ENCODE data around the gene PDK4. TPM values are rescaled to one million over a fixed set of nuclear protein-coding genes. Genes with fewer than 3 reads are reported as not detected.

PDK4 gene
- total and polyA plus RNA-seq, 8 donors: 20.0 to 56.6 (median 32.1) TPM

GRCh38 chr7:95545007-95545615 is 51.2 kb downstream of the PDK4 start:
- Histone ChIP-seq H3K27ac (peak overlapping the region; percentile 63 to 71), H3K4me1 (peaks cover 16 to 54% of the 10 kb centered on the region in 2 donors), H3K9me3 (no peaks in the 10 kb centered on the region), H3K4me3 (peak overlapping the region in 1 of 2 donors; percentile 16), H3K36me3 (no peaks in the 10 kb centered on the region), H3K27me3 (no peaks in the 10 kb centered on the region)
- intact Hi-C loops (cut with DNase I): no loop called here
- DNase-seq: peak in 3 of 4 donors; percentile 33 to 66 (median 36)
- peak; percentile 64 to 68 for TF ChIP-seq CTCF (IDR thresholded peaks at IDR 0.05)
- ATAC-seq: peak; percentile 90

- intact Hi-C loops (cut with DNase I): loop anchor here in 1 of 2 donors (5.0 kb wide), 1 partner anchor 143 kb away; no protein-coding TSS in a partner anchor
- DNase-seq (no peak), ATAC-seq (no peak)
- Histone ChIP-seq H3K36me3 (no peaks in the 10 kb centered on the region), H3K27me3 (no peaks in the 10 kb centered on the region), H3K4me3 (no peak overlapping the region), H3K9me3 (no peaks in the 10 kb centered on the region), H3K4me1 (peaks cover 9 to 45% of the 10 kb centered on the region in 2 donors), H3K27ac (no peak overlapping the region)
- TF ChIP-seq CTCF (IDR thresholded peaks at IDR 0.05): no peak
These were observed 52.1 kb downstream of the PDK4 start for GRCh38 chr7:95544171-95544570.

GRCh38 chr7:95543312-95543711 is 53.0 kb downstream of the PDK4 start:
- Histone ChIP-seq H3K36me3 (no peaks in the 10 kb centered on the region), H3K27ac (no peak overlapping the region), H3K27me3 (no peaks in the 10 kb centered on the region), H3K9me3 (no peaks in the 10 kb centered on the region), H3K4me3 (no peak overlapping the region), H3K4me1 (peaks cover 9 to 36% of the 10 kb centered on the region in 2 donors)
- no peak for TF ChIP-seq CTCF (IDR thresholded peaks at IDR 0.05)
- DNase-seq (peak in 1 of 4 donors; percentile 27), ATAC-seq (no peak)
- intact Hi-C loops (cut with DNase I): loop anchor here in 1 of 2 donors (5.0 kb wide), 1 partner anchor 144 kb away; no protein-coding TSS in a partner anchor

- no peak for TF ChIP-seq CTCF (IDR thresholded peaks at IDR 0.05)
- Histone ChIP-seq H3K36me3 (no peaks in the 10 kb centered on the region), H3K4me3 (no peak overlapping the region), H3K27ac (no peak overlapping the region), H3K27me3 (no peaks in the 10 kb centered on the region), H3K9me3 (no peaks in the 10 kb centered on the region), H3K4me1 (peaks cover 0 to 8% of the 10 kb centered on the region in 2 donors)
- intact Hi-C loops (cut with DNase I): loop anchor here in 1 of 2 donors (5.0 kb wide), 1 partner anchor 147 kb away; no protein-coding TSS in a partner anchor
- DNase-seq: no peak
- no peak for ATAC-seq
These were observed 56.0 kb downstream of the PDK4 start for GRCh38 chr7:95540366-95540765.

GRCh38 chr7:95539426-95539825 is 56.9 kb downstream of the PDK4 start:
- DNase-seq (no peak), ATAC-seq (no peak)
- TF ChIP-seq CTCF (IDR thresholded peaks at IDR 0.05): no peak
- Histone ChIP-seq H3K9me3 (no peaks in the 10 kb centered on the region), H3K27me3 (no peaks in the 10 kb centered on the region), H3K4me1 (no peaks in the 10 kb centered on the region), H3K4me3 (no peak overlapping the region), H3K27ac (no peak overlapping the region), H3K36me3 (no peaks in the 10 kb centered on the region)
- intact Hi-C loops (cut with DNase I): loop anchor here in 1 of 2 donors (10.0 kb wide), 1 partner anchor 145 kb away; no protein-coding TSS in a partner anchor

Measured in left lung (tissue), 10 donors.